GM12875 (cell line): ENCODE data around the gene USP6.
A peak's percentile ranks its signal among the peaks of the same experiment; 100 is the strongest.
"Not testable (repeated sequence)": the region's sequence is repeated elsewhere in the genome, so short reads cannot be mapped to it uniquely, and the experiment has no call there.

Source experiments
- H3K4me3 ChIP-seq: one replicate; pipeline ENCODE4 v1.5.1; 2011; ENCODE audit warnings: low read depth, low read length, control low read depth
- CTCF ChIP-seq: IDR thresholded peaks from 2 replicates; pipeline ENCODE4 v1.5.1; 2011; ENCODE audit warnings: low read depth, mild to moderate bottlenecking, control low read depth, inconsistent platforms, low read length, moderate library complexity, borderline replicate concordance; ENCODE audit not compliant: insufficient read depth

The USP6 gene

GRCh38 chr17:5115673-5116651 is at the start of gene USP6:
TSS of gene USP6 (plus strand) at chr17:5116032. CDS start at chr17:5130368, 14,336 bp downstream.
- no peak within 1 kb of the TSS for H3K4me3 ChIP-seq
- no peak for TF ChIP-seq CTCF

GRCh38 chr17:5068236-5068635 is 47.6 kb upstream of the USP6 start:
- no peak for TF ChIP-seq CTCF
- no peak overlapping the region for H3K4me3 ChIP-seq

- no peak overlapping the region for H3K4me3 ChIP-seq
- TF ChIP-seq CTCF: no peak
Observed at GRCh38 chr17:5069724-5070123, 46.1 kb upstream of the USP6 start.

- not testable (repeated sequence) for H3K4me3 ChIP-seq
Observed at GRCh38 chr17:5075472-5075871, 40.4 kb upstream of the USP6 start.

GRCh38 chr17:5077275-5077674 is 38.6 kb upstream of the USP6 start:
- not testable (repeated sequence) for H3K4me3 ChIP-seq

- TF ChIP-seq CTCF: no peak
- peak overlapping the region; percentile 78 for H3K4me3 ChIP-seq
Observed at GRCh38 chr17:5077781-5078105, 38.1 kb upstream of the USP6 start.

- peak within 1 kb of the TSS; percentile 78 for H3K4me3 ChIP-seq
- TF ChIP-seq CTCF: peak; percentile 36; the same call in 1 of the 2 replicates
Observed at GRCh38 chr17:5078106-5079028, 37.5 kb upstream of the USP6 start, which contains the start of gene ZFP3. TSS of gene ZFP3 (plus strand) at chr17:5078467. CDS start at chr17:5091505, 13,038 bp downstream.
